Fibroblast of peridontal ligament (primary cell): ENCODE measurements around the gene NPTN.
"Not testable (repeated sequence)": the region's sequence is repeated elsewhere in the genome, so short reads cannot be mapped to it uniquely, and the experiment has no call there.

Experiments
- DNase-seq: peaks from one replicate; pipeline ENCODE4 v3.0.0-alpha.2; 2010; ENCODE audit errors: extremely low read depth

Gene NPTN

DNA sequence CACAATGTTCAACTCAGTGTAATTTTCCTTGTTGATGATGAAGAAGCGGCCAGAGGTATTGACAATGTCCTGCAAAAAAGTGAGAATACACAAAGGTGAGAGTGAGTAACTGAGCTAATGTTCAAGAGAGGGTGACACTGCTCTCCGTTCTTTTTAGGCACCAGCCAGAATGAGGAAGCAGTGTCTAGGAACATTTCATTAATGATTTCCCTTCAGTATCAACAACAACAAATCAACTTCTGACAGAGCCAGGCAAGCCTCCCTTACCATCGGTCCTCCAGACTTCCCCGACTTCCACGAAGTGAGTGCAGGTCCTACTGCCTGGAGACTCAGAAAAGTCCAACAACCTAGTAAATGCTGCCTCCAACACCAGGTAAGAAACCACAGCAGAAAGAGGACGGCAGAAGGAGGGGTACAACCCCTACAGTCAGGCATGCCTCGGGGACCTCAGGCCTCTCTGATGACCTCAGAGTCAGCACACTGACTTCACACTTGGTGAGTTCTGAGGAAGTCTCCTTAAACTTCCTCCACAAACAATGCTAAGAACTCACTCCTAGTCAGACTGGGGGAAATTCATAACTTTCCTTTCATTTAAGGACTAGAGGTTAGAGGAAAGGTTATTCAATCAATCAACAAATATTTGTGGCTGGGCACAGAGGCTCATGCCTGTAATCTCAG, 62.7 kb downstream of the NPTN start:
- DNase-seq = no peak

DNA sequence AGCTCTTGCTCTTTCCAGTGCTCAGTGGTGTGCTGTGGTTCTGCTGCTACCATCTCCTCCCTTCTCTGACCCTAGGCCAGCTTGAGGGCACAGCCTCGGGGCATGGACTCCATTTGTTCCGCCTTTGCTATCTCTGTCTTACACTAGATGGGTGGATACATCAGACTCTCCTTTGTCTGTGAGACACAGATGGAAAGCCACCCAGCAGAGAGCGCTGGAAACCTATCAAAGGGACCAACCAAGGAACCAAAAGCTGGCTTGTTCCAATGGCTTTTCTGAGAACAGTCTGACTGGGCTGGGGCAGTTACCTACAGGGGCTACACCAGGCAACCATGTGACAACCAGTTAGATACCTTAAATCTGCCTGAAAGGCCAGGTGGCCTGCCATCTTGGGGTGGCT, 63.8 kb downstream of the NPTN start:
- no peak for DNase-seq

DNA sequence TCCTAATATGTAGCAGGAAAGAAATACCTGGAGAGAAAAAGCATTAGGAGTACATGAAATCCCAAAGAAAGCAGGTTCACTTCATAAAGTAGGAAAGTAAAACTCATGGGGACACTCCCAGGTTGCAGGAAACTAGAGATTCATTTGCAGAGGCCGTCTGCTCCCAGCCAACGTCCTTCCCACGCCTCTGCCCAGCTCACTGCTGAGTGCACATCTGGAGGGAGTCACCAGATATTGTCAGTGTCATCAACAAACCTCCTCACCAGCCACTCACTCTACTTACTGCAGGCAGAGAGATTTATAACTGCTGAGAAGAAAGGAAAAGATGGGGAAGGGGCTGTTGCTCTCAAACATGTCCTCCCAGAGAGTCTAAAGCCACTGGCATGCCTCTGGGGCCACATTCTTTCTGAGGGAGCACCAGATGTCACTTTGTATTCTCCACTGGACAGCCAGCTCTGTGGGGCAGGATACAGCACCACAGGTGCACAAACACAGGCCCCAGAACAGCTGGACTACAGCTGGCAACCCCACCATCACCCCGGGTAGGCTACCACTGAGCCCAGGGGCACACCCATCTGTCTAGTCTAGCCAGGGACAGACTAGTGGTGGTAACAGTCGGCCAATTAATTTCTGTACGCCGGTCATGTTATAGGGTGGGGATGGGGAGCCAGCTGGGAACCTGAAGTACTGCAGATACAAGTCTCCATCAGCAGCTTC, 64.5 kb downstream of the NPTN start:
- no peak for DNase-seq

DNA sequence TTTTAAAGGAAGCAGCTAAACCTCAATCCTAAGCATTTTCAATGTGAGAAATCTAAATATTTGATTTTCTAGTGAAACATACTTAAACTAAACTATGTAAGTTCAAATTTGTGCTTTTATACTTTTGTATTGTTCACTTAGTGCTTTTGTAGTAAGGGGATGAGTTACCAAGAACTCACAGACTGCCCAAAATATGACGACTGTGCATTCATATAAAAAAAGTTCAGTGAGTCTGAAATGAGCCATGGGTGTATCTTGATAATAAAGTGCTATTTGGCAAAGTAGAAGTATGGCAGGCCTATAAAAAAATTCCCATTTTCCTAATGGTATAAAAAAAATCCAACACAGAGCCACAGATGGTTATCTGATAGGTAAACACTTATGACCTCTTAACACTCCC, 66.2 kb downstream of the NPTN start:
- DNase-seq = no peak

DNA sequence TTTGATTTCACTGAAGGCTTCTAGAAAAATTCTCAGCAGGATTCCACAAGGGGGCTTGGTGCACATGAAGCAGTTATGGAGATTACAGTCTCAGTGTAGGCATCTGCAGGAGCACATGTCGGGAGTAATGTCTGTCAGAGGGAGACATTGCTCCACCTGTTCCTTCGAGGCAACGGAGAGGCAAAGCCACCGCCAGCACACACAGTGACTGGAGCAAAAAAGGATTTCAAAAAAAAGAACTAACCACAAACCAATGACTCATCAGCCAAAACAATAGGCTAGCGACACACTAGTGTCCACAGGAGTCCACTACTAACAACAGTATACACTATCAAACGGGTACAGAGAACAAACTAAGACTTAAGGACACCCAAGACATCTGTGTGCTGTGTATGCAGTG, 68.9 kb downstream of the NPTN start:
- DNase-seq = peak; percentile 37

DNA sequence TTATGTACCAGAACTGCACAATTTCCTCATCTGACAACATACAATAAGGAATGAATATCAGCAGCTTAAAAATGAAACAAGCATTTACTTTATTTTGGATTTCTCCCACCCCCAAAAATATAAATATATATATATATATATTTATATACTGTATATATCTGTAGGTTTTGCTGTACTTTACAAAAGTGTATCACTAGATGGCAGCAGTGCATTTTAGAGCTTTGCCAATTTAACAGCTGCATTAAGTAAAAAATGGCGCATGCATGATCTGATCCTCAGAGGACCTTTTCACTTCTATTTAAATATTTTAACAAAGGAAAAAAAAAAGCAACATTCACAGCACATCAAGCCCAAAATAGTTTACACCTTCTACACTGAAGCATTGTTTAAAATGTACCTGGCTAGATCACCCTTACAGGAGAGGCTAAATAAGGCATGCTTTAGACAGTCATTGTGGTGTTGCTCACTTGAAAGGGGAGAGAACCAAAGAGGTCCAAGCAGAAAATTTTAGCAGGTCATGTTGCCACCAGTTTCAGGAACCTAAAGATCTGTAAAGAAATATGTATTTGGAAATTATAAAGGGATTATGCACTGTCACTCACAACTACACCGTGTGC, 72.6 kb downstream of the NPTN start:
- peak; percentile 91 for DNase-seq

DNA sequence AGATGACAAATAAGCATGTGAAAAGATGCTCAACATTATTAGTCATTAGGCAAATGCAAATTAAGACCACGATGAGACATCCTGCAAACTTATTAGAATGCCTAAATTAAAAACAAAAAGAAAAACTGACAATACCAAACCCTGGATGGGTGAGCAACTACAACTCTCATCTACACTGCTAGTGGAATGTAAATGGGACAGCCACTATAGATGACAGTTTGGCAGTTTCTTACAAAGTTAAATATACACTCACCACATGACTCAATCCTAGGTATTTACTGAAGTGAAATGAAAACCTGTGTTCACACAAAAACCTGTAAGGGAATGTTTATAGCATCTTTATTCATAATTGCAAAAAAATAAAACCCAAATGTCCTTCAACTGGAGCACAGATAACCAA, 74.7 kb downstream of the NPTN start:
- DNase-seq = no peak

DNA sequence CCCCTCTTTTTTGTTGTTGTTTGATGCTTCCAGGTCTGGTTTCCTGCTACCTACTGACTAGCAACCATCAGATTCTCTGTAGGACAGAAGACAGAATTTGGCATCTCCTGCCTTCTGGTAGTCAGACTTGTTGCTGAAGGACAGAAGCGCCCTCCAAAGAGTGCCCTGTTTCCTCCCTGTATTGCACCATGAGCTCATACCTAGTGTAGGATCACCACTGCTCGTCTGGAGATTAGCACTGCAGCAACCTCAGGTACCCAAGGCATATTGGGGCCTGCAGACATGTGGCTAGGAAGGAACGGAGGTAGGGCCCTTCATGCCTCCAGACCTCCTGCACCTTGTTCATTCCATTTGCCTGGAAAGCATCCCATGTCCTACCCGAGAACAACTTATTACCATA, 78.1 kb downstream of the NPTN start:
- DNase-seq = no peak

DNA sequence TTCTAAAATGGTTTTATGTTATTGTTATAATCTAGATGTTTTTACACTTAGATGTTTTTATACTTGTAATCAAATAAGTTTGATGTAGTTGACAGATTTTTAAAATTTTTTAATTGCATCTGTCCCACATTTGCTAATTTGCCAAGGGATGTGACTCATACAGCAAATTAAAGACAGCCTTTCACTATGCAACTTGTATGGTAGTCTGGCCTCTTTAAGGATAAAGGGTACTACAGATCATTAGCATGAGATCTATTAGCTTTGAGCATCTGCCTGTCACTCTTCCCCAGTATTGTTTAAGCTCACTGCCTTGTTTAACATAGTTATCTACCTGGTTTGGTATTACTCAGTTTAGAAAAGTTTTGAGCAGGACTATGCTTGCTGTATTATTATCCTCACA, 83.0 kb downstream of the NPTN start:
- peak; percentile 30 for DNase-seq

DNA sequence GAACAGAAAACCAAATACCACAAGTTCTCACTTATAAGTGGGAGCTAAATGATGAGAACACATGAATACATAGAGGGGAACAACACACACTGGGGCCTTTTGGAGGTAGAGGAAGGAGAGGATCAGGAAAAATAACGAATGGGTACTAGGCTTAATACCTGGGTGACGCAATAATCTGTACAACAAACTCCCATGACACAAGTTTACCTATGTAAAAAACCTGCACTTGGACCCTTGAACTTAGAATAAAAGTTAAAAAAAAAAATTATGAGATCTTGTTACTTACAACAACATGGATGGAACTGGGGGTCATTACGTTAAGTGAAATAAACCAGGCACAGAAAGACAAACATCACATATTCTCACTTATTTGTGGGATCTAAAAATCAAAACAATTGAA, 84.3 kb downstream of the NPTN start:
- not testable (repeated sequence) for DNase-seq

DNA sequence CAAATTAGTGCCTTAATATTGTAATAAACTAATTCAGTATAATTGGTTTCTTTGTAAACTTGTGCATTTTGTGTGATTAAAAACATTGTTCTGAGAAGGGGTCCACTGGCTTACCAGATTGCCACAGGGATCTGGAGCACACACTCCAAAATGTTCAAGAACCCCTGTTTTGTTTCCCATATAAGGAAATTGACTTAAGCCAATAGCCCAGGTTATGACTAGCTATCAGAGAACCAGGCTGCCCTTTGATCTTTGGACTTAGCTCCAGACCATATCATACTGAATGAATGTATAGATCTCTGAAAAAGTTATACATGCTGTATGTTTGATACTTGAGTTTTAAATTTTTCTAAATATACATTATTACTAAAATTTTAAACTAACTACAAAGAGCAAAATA, 91.7 kb downstream of the NPTN start:
- DNase-seq = no peak

DNA sequence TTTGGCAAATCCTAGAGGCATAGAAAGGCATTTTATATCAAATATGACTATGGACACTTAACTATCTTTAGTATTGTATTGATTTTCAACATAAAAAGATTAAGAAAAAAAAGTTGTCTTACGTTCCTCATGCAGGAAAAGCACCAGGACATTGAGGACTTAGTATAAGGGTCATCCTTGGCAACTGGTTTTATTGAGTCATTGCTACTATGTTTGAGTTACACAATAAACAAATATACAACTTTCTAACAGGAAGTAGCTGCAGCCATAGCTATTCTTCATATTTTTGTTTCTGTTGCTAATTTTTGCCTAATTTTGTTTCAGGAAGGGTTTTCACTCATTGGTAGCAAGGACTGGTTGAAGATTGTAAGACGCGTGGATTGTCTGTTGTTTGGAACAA, 93.0 kb downstream of the NPTN start:
- no peak for DNase-seq

DNA sequence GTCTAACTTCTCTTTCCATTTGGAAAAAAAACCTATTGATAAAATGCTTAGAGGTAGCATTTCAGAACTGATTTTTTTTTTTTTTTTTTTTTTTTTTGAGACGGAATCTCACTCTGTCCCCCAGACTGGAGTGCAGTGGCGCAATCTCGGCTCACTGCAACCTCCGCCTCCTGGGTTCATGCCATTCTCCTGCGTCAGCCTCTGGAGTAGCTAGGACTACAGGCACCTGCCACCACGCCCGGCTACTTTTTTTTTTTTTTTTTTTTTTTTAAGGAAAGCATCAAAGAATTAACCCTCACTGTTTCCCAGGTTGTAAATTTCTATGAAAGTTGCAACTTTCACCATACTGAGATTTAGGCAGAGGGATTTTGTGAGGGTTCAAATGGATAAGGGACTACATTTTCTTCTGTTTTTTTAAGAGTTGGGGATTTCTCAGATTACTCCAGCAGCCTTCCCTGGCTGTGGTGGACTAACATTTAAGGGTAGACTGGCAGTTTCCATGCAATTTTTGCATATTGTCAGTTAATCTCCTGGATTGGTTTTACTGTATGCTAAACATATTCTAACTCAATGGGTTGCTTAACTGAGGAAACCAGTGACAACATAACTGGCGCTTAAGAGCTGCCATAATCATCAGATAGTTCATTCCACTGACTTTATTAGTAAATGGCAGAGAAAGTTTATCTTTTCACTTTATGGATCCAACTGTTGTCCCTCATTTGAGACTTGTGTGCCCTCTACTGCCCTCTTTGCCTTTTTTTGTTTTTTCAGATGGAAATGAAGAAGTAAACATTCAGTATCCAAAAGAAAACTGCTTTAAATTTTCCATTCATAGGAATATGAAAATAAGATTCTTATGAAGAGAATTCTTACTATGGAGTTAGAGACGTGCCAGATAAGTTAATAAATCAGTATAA, 93.7 kb downstream of the NPTN start:
- no peak for DNase-seq

DNA sequence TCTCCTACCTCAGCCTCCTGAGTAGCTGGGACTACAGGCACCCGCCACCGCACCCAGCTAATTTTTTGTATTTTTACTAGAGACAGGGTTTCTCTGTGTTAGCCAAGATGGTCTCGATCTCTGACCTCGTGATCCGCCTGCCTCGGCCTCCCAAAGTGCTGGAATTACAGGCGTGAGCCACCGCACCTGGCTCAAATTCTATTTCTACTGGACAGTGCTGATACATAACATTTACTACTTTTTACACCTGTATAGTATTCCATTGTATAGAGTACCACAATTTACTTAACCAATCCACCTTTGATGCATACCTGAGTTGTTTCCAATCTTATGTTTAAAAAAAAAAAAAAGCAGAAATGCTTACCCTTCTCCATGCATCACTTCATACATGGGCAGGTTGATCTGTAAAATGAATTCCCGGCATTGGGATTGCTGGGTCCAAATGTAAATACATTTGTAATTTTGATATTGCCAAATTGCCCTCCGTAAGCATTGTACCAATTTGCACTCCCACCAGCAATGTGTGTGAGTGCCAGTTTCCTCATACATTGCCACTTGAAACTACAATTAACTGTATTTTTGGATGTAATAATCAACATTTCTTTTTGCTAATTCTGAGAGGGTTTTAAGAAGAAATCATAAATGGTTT, 94.5 kb downstream of the NPTN start:
- no peak for DNase-seq

DNA sequence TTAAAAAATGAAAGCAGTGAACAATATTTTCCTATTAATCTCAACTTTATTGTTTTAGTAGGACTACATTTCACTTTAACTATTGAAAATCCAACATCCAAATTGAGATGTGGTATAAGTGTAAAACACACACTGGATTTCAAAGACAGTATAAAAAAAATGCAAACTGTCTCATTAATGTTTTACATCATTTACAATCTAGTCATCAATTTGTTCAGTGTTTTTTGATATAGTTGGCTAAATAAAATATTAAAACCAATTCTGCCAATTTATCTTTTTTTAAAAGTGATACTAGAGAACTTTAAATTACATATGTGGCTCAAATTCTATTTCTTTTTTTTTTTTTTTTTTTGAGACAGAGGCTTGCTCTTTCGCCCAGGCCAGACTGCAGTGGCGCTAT, 95.1 kb downstream of the NPTN start:
- DNase-seq = no peak

DNA sequence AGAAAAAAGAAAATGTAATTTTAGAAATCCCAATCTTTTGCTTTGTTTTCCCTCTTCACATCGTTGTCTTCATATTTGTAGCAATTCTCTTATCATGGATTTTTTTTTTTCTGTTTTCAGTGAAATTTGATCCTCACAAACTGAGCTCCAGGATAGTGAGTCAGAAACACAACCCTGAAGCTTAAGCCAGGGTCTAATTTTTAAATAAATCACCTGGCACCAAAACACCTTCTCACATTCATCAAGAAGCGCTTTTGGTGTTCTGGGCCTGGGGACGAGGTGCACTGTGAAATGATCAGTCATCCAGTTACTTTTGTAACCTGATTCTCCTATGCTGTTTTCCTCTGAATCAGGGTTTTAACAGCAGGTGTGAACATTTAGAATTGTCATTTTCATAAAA, 102.5 kb downstream of the NPTN start:
- DNase-seq = no peak

DNA sequence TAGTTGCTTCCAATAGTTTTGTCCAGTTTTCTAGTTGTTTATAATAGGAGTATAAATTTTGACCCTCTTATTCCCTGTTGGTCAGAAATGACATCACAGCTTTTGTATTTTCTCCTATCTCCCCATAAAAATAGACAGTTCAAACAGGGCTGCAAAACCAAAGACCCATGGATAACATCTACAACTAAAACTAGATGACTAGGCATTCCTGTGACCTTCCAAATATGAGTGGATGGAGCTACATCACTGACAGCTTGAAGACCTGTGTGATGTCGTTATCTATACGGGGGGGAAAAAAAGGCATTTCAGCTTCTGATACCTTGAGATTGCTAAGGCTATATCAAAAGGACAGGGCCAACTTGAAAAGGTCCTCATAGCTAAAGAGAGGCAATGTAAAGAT, 105.6 kb downstream of the NPTN start:
- no peak for DNase-seq

DNA sequence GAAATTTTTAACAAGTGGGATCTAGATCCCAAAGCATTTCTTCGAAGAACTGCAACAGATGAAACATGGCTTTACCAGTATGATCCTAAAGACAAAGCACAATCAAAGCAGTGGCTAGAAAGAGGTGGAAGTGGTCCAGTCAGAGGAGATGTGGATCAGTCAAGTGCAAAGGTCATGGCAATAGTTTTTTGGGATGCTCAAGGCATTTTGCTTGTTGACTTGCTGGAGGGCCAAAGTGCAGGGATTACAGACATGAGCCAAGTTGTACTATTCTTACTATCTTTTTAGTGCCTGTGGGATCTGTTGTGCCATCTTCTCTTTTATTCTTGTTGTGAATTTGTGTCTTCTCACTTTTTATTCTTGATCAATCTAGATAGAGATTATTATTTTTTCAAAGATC, 108.3 kb downstream of the NPTN start:
- no peak for DNase-seq

DNA sequence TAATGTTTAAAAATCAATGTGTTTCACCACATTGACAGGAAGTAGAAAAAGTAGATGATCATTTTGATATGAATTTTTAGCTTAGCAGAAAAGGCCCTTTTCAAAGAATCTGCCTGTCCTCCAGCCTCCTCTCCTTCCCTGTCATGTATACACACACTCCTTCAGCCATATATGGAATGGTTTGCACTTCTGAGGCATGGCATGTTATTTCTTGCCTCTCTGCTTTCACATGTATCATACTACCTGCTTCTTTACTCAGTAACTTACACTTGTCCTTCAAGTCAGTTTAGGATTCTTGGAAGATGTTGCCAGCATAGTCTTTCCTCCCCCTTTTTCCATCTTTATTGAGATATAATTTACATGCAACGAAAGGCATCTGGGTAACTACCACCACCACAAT, 111.2 kb downstream of the NPTN start:
- no peak for DNase-seq

DNA sequence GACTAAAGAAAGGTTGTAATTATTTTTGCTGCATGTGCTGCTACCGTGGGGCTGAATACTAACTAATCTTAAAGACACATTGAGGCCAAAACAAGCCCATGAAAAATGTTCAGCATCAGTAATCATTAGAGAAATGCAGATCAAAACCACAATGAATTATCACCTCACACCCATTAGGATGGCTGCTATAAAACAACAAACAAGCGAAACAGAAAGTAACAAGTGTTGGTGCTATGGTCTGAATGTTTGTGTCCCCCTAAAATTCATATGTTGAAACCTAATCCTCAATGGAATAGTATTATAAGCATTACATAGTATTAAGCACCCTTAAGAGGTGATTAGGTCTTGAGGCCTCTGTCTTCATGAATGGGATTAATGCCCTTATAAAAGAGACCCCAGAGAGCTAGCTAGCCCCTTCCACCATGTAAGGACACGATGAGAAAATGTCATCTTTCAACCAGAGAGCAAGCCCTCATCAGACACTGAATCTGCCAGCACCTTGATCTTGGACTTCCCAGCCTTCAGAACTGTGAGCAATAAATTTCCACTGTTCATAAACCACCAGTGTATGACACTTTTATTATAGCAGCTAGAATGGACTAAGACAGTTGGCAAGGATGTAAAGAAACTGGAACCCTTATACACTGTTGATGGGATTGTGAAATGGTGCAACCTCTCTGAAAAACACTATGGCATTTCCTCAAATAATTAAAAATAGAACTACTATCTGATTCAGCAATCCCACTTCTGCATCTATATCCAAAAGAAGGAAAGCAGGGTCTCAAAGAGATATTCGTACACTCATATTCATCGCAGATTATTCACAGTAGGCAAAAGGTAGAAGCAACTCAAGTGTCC, 114.1 kb downstream of the NPTN start:
- DNase-seq = no peak
